ENCODE results near the gene THRSP. TPM values are rescaled to one million over a fixed set of nuclear protein-coding genes. Genes with fewer than 3 reads are reported as not detected.

THRSP gene
- total and polyA plus RNA-seq, 4 donors: 30.9 to 90.1 (median 51.1) TPM; not detected in 1

DNA sequence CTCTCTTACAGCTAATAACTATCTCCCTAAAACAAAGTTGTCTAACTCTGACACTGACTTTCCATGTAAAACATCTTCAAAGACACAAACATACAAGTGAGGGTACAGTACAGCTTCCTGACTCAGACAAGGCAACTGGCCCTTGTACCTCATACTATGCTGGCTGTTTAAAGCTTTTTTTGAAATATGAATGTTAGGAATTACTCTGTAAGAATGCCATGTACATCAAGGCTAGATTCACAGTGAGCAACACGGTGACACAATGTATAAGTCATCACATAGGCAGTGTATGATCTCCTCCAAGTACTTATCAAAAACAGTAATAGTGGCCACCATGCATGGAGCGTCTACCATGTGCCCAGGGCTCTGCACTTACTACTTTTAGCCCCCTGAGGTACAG is 47.2 kb downstream of the THRSP start:
- Histone ChIP-seq H3K4me1 (ENCODE audit: control insufficient read depth in 4 of 4, insufficient read depth in 4 of 4, low read length in 3 of 4) (peaks cover 0 to 2% (median 0%) of the 10 kb centered on the region in 4 donors), H3K9ac (ENCODE audit: low read depth in 1 of 2, low read length in 2 of 2) (no peak overlapping the region), H3K9me3 (ENCODE audit: control insufficient read depth in 4 of 4, low read length in 3 of 4) (no peaks in the 10 kb centered on the region), H3K27me3 (ENCODE audit: control insufficient read depth in 4 of 4, insufficient read depth in 4 of 4, low read length in 3 of 4) (no peaks in the 10 kb centered on the region), H3K4me3 (ENCODE audit: low read depth in 1 of 3, low read length in 3 of 3) (no peak overlapping the region), H3K36me3 (ENCODE audit: control insufficient read depth in 4 of 4, insufficient read depth in 3 of 4, low read depth in 1 of 4, low read length in 3 of 4) (peaks cover 4 to 25% (median 9%) of the 10 kb centered on the region in 4 donors), H3K27ac (ENCODE audit: low read depth in 1 of 2, low read length in 2 of 2) (no peak overlapping the region)
- 93% methylated on average over 2 of the region's 2 CpGs for WGBS
- no peak for DNase-seq (ENCODE audit: low spot score)
- TF ChIP-seq, protein P1, sequence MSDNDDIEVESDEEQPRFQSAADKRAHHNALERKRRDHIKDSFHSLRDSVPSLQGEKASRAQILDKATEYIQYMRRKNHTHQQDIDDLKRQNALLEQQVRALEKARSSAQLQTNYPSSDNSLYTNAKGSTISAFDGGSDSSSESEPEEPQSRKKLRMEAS (IDR thresholded peaks at IDR 0.05): no peak
- TF ChIP-seq HNF4A (conservative IDR thresholded peaks at IDR 0.05) (no peak), RAD21 (IDR thresholded peaks at IDR 0.05) (no peak), FOXA1 (IDR thresholded peaks at IDR 0.05) (no peak)

DNA sequence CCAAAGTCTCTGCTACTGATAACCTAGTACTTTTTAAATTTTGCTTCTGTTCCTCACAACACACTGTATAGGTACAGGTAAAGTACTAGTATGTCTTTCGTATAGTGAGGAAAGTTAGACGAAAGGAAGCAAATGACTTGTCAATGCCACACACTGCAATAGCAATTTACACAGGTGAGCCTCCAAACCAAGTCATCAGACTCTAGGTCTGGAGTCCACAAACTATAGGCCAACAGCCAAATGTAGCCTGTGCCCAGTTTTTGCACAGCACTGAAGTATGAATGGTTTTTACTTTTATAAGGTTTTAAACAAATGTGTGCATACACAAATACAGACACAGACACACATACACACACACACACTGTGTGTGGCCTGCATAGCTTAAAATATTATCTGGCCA is 47.6 kb downstream of the THRSP start:
- Histone ChIP-seq H3K9ac (ENCODE audit: low read depth in 1 of 2, low read length in 2 of 2) (no peak overlapping the region), H3K4me3 (ENCODE audit: low read depth in 1 of 3, low read length in 3 of 3) (no peak overlapping the region), H3K9me3 (ENCODE audit: control insufficient read depth in 4 of 4, low read length in 3 of 4) (no peaks in the 10 kb centered on the region), H3K27me3 (ENCODE audit: control insufficient read depth in 4 of 4, insufficient read depth in 4 of 4, low read length in 3 of 4) (no peaks in the 10 kb centered on the region), H3K27ac (ENCODE audit: low read depth in 1 of 2, low read length in 2 of 2) (no peak overlapping the region), H3K36me3 (ENCODE audit: control insufficient read depth in 4 of 4, insufficient read depth in 3 of 4, low read depth in 1 of 4, low read length in 3 of 4) (peaks cover 4 to 25% (median 9%) of the 10 kb centered on the region in 4 donors), H3K4me1 (ENCODE audit: control insufficient read depth in 4 of 4, insufficient read depth in 4 of 4, low read length in 3 of 4) (peaks cover 0 to 2% (median 0%) of the 10 kb centered on the region in 4 donors)
- WGBS: 64% methylated on average over 2 of the region's 2 CpGs
- peak; percentile 37 for TF ChIP-seq HNF4G (IDR thresholded peaks at IDR 0.05)
- peak; percentile 69 to 84 for TF ChIP-seq HNF4A (conservative IDR thresholded peaks at IDR 0.05)
- TF ChIP-seq, protein P2, sequence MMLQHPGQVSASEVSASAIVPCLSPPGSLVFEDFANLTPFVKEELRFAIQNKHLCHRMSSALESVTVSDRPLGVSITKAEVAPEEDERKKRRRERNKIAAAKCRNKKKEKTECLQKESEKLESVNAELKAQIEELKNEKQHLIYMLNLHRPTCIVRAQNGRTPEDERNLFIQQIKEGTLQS (IDR thresholded peaks at IDR 0.05): no peak
- TF ChIP-seq, protein P1 (IDR thresholded peaks at IDR 0.05): no peak
- DNase-seq (ENCODE audit: low spot score): no peak

DNA sequence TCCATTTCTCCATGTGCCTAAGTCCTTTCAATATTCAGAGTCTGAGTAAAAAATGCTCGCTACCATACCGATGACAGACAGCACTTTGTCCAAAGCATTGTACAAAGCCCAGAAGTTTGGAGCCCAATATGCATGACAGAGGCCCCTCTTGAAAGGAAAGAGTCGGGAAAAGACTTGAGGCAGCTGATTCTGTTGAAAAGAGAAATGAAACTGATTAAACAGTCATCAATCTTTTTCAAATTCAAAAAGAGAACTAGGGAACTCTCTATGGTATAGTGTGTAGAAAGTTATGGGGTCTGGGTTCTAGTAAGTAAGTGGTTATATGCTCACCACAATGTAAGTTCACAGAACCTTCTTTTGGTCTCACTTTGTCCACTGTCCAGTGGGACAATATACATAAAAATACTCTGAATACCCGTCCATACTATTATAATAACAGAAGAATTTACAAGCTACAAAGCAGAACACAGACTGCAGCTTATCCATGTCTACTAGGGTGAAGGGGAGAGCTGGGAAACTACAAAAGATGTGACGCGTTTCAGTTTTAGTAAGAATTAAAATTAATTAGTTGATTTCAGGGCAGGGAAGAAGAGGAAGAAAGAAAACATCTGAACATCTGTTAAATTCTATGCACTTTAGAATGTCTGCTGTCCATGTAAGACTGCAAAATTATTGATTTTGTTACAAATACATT is 49.1 kb downstream of the THRSP start:
- TF ChIP-seq RXRA (IDR thresholded peaks at IDR 0.05): no peak
- Histone ChIP-seq H3K9me3 (ENCODE audit: control insufficient read depth in 4 of 4, low read length in 3 of 4) (no peaks in the 10 kb centered on the region), H3K27ac (ENCODE audit: low read depth in 1 of 2, low read length in 2 of 2) (no peak overlapping the region), H3K36me3 (ENCODE audit: control insufficient read depth in 4 of 4, insufficient read depth in 3 of 4, low read depth in 1 of 4, low read length in 3 of 4) (peaks cover 6 to 25% (median 9%) of the 10 kb centered on the region in 4 donors), H3K4me1 (ENCODE audit: control insufficient read depth in 4 of 4, insufficient read depth in 4 of 4, low read length in 3 of 4) (peaks cover 0 to 2% (median 0%) of the 10 kb centered on the region in 4 donors), H3K9ac (ENCODE audit: low read depth in 1 of 2, low read length in 2 of 2) (no peak overlapping the region), H3K27me3 (ENCODE audit: control insufficient read depth in 4 of 4, insufficient read depth in 4 of 4, low read length in 3 of 4) (no peaks in the 10 kb centered on the region), H3K4me3 (ENCODE audit: low read depth in 1 of 3, low read length in 3 of 3) (no peak overlapping the region)
- no peak for DNase-seq (ENCODE audit: low spot score)
- WGBS: 93% methylated on average over 6 of the region's 6 CpGs

Other genes starting within 250 kb of the THRSP start
- 10 to 100 TPM in 1 of 2 donors, 1 to 10 TPM in 1; 9.1 to 17.7 TPM for gene RSF1, start 243.1 kb upstream of the THRSP start, total RNA-seq
- gene RSF1, start 243.1 kb upstream of the THRSP start, polyA plus RNA-seq: 10 to 100 TPM in 1 of 2 donors, 1 to 10 TPM in 1; 5.2 to 33.1 TPM
- gene AAMDC, start 242.7 kb upstream of the THRSP start, total RNA-seq: 1 to 10 TPM; 7.4 to 9.9 TPM
- 10 to 100 TPM; 17.6 to 31.1 TPM for gene AAMDC, start 242.7 kb upstream of the THRSP start, polyA plus RNA-seq
- 10 to 100 TPM; 19.1 TPM for gene INTS4, start 69.2 kb upstream of the THRSP start, total RNA-seq
- gene INTS4, start 69.2 kb upstream of the THRSP start, polyA plus RNA-seq: 10 to 100 TPM in 1 of 2 donors, 1 to 10 TPM in 1; 7.9 to 10.9 TPM
- gene KCTD14, start 40.6 kb upstream of the THRSP start, total RNA-seq: 1 to 10 TPM in 1 of 2 donors, under 1 TPM in 1; 0.70 to 6.2 TPM
- gene KCTD14, start 40.6 kb upstream of the THRSP start, polyA plus RNA-seq: 1 to 10 TPM; 7.2 to 7.3 TPM
- gene NDUFC2, start 16.0 kb downstream of the THRSP start, total RNA-seq: 100 to 1,000 TPM in 1 of 2 donors, 10 to 100 TPM in 1; 86.9 to 142 TPM
- gene NDUFC2, start 16.0 kb downstream of the THRSP start, polyA plus RNA-seq: 100 to 1,000 TPM; 256 to 783 TPM
- gene ALG8, start 75.8 kb downstream of the THRSP start, total RNA-seq: 10 to 100 TPM; 36.8 to 39.2 TPM
- 10 to 100 TPM; 29.4 to 46.0 TPM for gene ALG8, start 75.8 kb downstream of the THRSP start, polyA plus RNA-seq
- gene KCTD21, start 124.8 kb downstream of the THRSP start, total RNA-seq: 10 to 100 TPM in 1 of 2 donors, 1 to 10 TPM in 1; 5.8 to 12.0 TPM
- gene KCTD21, start 124.8 kb downstream of the THRSP start, polyA plus RNA-seq: 10 to 100 TPM in 1 of 2 donors, 1 to 10 TPM in 1; 6.3 to 12.6 TPM
- 10 to 100 TPM in 1 of 2 donors, 1 to 10 TPM in 1; 2.3 to 11.0 TPM for gene USP35, start 125.1 kb downstream of the THRSP start, total RNA-seq
- gene USP35, start 125.1 kb downstream of the THRSP start, polyA plus RNA-seq: 1 to 10 TPM; 2.6 to 7.0 TPM